ENCODE measurements around the gene MEX3D. TPM values are rescaled to one million over a fixed set of nuclear protein-coding genes. Genes with fewer than 3 reads are reported as not detected.

The MEX3D gene
- total RNA-seq, 1 experiment from 2014 or later: 70.4 TPM

- no peak overlapping the region for H2BK20ac ChIP-seq (ENCODE audit: low read depth, low read length, poor library complexity, severe bottlenecking)
- H3K9me3 ChIP-seq (ENCODE audit: control insufficient read depth, low read depth, low read length): no peaks in the 10 kb centered on the region
- Mint-ChIP-seq H3K27me3 (ENCODE audit: low read depth) (peaks cover 38% of the 10 kb centered on the region), H3K36me3 (ENCODE audit: insufficient read depth in 1 of 3, low read depth in 3 of 3) (peaks cover 0 to 6% (median 0%) of the 10 kb centered on the region in 3 experiments; a peak in 2 of 7 replicates), H3K9me3 (peaks cover 2 to 3% of the 10 kb centered on the region in 2 experiments; a peak in 2 of 5 replicates), H3K4me3 (no peak overlapping the region), H3K27ac (no peak overlapping the region; a peak in 1 of 7 replicates), H3K4me1 (peaks cover 2 to 9% of the 10 kb centered on the region in 2 experiments; a peak in 3 of 4 replicates)
- H4K20me1 ChIP-seq (ENCODE audit: control insufficient read depth, insufficient read depth, insufficient read length): no peaks in the 10 kb centered on the region
- WGBS (ENCODE audit: extremely low coverage, insufficient read length, low lambda C conversion rate): no CpG with 5 or more reads among the region's 13 CpGs
- H3K56ac ChIP-seq (ENCODE audit: insufficient read length, low read depth, low read length): no peak overlapping the region
- no peak overlapping the region for H3K18ac ChIP-seq (ENCODE audit: insufficient read length, low read depth, low read length)
- no peak overlapping the region for H3K9ac ChIP-seq (ENCODE audit: extremely low read depth, insufficient read length, low read length)
- no peak overlapping the region for H4K91ac ChIP-seq (ENCODE audit: insufficient read length, low read depth, low read length)
- no peak overlapping the region for H2BK5ac ChIP-seq (ENCODE audit: insufficient read length, low read length)
- H3K4me1 ChIP-seq (ENCODE audit: insufficient read depth, low read length): no peaks in the 10 kb centered on the region
- no peak overlapping the region for H4K8ac ChIP-seq (replicated peaks; ENCODE audit: insufficient read length, low read depth, low read length)
- H2BK15ac ChIP-seq (ENCODE audit: low read depth, low read length): no peak overlapping the region
- H3K27me3 ChIP-seq (ENCODE audit: insufficient read depth, low read length): no peaks in the 10 kb centered on the region; the same call in 1 of the 2 replicates
- no peak overlapping the region for H3K27ac ChIP-seq (ENCODE audit: insufficient read length, low read depth, low read length)
- peaks cover 4% of the 10 kb centered on the region; the same call in 1 of the 2 replicates for H3K79me2 ChIP-seq (ENCODE audit: insufficient read depth, low read length)
- H3K79me1 ChIP-seq (ENCODE audit: insufficient read depth, low read depth, low read length, poor library complexity, severe bottlenecking): no peaks in the 10 kb centered on the region
- no peak overlapping the region for H3K14ac ChIP-seq (ENCODE audit: insufficient read depth, low read length)
- TF ChIP-seq CTCF (conservative IDR thresholded peaks at IDR 0.05): no peak
- no peak overlapping the region for H2BK120ac ChIP-seq (ENCODE audit: low read depth, low read length, poor library complexity, severe bottlenecking)
- H3K23me2 ChIP-seq (ENCODE audit: insufficient read length, low read depth, low read length, poor library complexity, severe bottlenecking): no peaks in the 10 kb centered on the region
- H2AK5ac ChIP-seq (ENCODE audit: insufficient read length, low read length): no peak overlapping the region
- H2BK12ac ChIP-seq (ENCODE audit: insufficient read length, low read depth, low read length): no peak overlapping the region
- no peak overlapping the region for H3T11ph ChIP-seq (ENCODE audit: low read length)
- no peak for DNase-seq
- no peak overlapping the region for H3K4ac ChIP-seq (ENCODE audit: low read depth, low read length)
- no peak overlapping the region for H3K4me2 ChIP-seq (ENCODE audit: insufficient read depth, insufficient read length, low read length)
- no peak overlapping the region for H2AFZ ChIP-seq (ENCODE audit: low read length)
- no peak overlapping the region for H4K5ac ChIP-seq (ENCODE audit: insufficient read length, low read depth, low read length)
- no peak overlapping the region for H3K23ac ChIP-seq (ENCODE audit: insufficient read length, low read depth, low read length)
Observed at GRCh38 chr19:1570836-1571235, 2.7 kb upstream of the MEX3D start.
